Choroid plexus epithelial cell (primary cell): ENCODE results near the gene TRABD2B.

ENCODE experiments used
- DNase-seq: peaks from one replicate; pipeline ENCODE4 v3.0.0-alpha.2; 2010; ENCODE audit warnings: low read depth
- H3K4me3 ChIP-seq: 2 replicates; pipeline ENCODE4 v1.5.1; 2011; ENCODE audit warnings: low read depth, mild to moderate bottlenecking, control low read depth, low read length, moderate library complexity
- CTCF ChIP-seq: conservative IDR thresholded peaks from 2 replicates; pipeline ENCODE4 v1.5.1; 2011; ENCODE audit warnings: low read depth, mild to moderate bottlenecking, control low read depth, inconsistent platforms, low read length, moderate library complexity

Gene TRABD2B

DNA sequence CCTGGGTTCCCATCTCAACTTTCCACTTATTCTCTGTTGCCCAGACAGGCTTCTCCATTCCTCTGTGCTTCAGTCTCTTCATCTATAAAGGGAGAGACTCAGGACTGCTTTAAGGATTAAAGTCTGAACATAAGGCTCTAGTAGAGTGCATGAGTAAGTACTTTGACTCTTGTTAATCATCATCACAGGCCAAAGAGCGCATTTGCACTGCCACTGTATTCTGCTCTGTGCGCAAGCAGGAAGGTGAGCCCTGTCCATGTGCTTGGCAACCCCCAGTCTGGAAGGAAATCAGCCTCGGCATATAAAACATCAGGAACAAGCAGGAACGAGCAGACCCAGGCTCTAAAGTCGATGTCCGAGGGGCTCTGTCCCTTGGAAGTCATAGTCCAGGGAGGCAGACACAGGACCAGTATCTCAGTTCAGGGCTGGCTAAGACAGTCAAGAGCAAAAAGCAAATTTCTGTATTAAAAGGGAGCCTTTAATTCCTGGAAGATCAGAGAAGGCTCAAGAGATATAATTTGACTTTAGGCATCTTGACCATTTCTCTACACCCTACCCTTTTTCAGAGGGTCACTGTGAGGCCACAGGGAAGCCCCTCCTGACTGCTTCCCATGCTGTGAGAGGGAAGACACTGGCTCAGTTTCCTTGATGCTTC is 131.2 kb downstream of the TRABD2B start:
- no peak for TF ChIP-seq CTCF
- no peak overlapping the region for H3K4me3 ChIP-seq
- no peak for DNase-seq

GRCh38 chr1:47859092-47859743 is 138.0 kb downstream of the TRABD2B start:
- TF ChIP-seq CTCF: no peak
- DNase-seq: peak; percentile 11
- H3K4me3 ChIP-seq: no peak overlapping the region

GRCh38 chr1:47856996-47857395 is 140.2 kb downstream of the TRABD2B start:
- no peak for TF ChIP-seq CTCF
- no peak for DNase-seq
- H3K4me3 ChIP-seq: no peak overlapping the region

GRCh38 chr1:47855230-47855629 is 142.0 kb downstream of the TRABD2B start:
- no peak for DNase-seq
- no peak for TF ChIP-seq CTCF
- H3K4me3 ChIP-seq: no peak overlapping the region

GRCh38 chr1:47854552-47855144 is 142.5 kb downstream of the TRABD2B start:
- DNase-seq: no peak
- H3K4me3 ChIP-seq: no peak overlapping the region
- no peak for TF ChIP-seq CTCF

DNA sequence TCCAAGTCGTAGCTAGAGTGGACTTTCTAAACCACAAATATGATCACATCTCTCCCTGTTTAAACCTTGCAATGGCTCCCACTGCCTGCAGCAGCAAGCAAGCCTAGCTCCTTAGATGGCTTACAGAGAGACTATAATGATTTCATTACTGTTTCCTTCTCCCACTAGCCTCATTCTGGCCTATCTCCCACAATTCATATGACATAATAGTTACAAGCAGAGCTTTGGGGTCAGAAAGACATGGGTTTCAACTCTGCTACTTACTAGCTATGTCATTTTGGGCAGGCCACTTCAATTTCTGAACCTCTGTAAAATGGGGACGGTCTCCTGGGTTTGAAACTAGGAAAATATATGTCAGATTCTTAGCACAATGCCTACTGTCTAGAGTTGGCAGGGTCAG is 143.3 kb downstream of the TRABD2B start:
- no peak for TF ChIP-seq CTCF
- DNase-seq: no peak
- H3K4me3 ChIP-seq: no peak overlapping the region
